SK-N-SH treated with all-trans-retinoic acid at 6 μM for 48 hours (cell line): ENCODE results near the gene ASB10.

Experiments
- ATAC-seq: fragments of 200-7000 bp; cut with Tn5 transposase; 3 replicates; pipeline ENCODE4 v1.9.1; 2020; ENCODE audit warnings: mild to moderate bottlenecking, moderate library complexity
- ARNTL ChIP-seq: fragments of 450-650 bp; formaldehyde crosslinking; IDR thresholded peaks from 2 replicates; pipeline ENCODE4 v1.5.0; 2020; ENCODE audit warnings: low read depth, mild to moderate bottlenecking, moderate library complexity, borderline replicate concordance
- BACH2 ChIP-seq: fragments of 250-450 bp; sonication (Bioruptor Pico); IDR thresholded peaks from 2 replicates; pipeline ENCODE4 v1.9.0; 2021; ENCODE audit warnings: mild to moderate bottlenecking, borderline replicate concordance
- CREB5 ChIP-seq: fragments of 250-450 bp; sonication (Bioruptor Pico); IDR thresholded peaks from 2 replicates; pipeline ENCODE4 v1.5.1; 2020; ENCODE audit warnings: low read depth, mild to moderate bottlenecking, moderate library complexity
- CSDC2 ChIP-seq: fragments of 250-450 bp; sonication (Bioruptor Pico); IDR thresholded peaks from 2 replicates; pipeline ENCODE4 v1.5.0; 2020; ENCODE audit warnings: mild to moderate bottlenecking, moderate library complexity
- CSRNP3 ChIP-seq: fragments of 250-450 bp; sonication (Bioruptor Pico); IDR thresholded peaks from 2 replicates; pipeline ENCODE4 v1.5.1; 2021; ENCODE audit warnings: mild to moderate bottlenecking, moderate library complexity
- ESRRG ChIP-seq: fragments of 250-450 bp; sonication (Bioruptor Pico); IDR thresholded peaks from 2 replicates; pipeline ENCODE4 v1.6.1; 2021; ENCODE audit warnings: mild to moderate bottlenecking
- GLIS3 ChIP-seq: fragments of 250-450 bp; sonication (Bioruptor Pico); IDR thresholded peaks from 2 replicates; pipeline ENCODE4 v1.5.0; 2020; ENCODE audit warnings: mild to moderate bottlenecking, moderate library complexity
- ISL1 ChIP-seq: fragments of 250-450 bp; sonication (Bioruptor Pico); IDR thresholded peaks from 2 replicates; pipeline ENCODE4 v2.1.2; 2022; ENCODE audit warnings: mild to moderate bottlenecking, moderate library complexity
- OSR1 ChIP-seq: fragments of 250-450 bp; sonication (Bioruptor Pico); IDR thresholded peaks from 2 replicates; pipeline ENCODE4 v1.8.0; 2022; ENCODE audit warnings: moderate library complexity, mild to moderate bottlenecking, inconsistent platforms
- PATZ1 ChIP-seq: fragments of 250-450 bp; sonication (Bioruptor Pico); IDR thresholded peaks from 2 replicates; pipeline ENCODE4 v1.8.0; 2020; ENCODE audit warnings: mild to moderate bottlenecking, moderate library complexity, borderline replicate concordance
- POU6F1 ChIP-seq: fragments of 250-450 bp; sonication (Bioruptor Pico); IDR thresholded peaks from 2 replicates; pipeline ENCODE4 v1.8.0; 2021; ENCODE audit warnings: low read depth, mild to moderate bottlenecking, moderate library complexity, borderline replicate concordance
- PPARA ChIP-seq: fragments of 250-450 bp; sonication (Bioruptor Pico); IDR thresholded peaks from 2 replicates; pipeline ENCODE4 v1.5.0; 2020; ENCODE audit warnings: mild to moderate bottlenecking, borderline replicate concordance
- SNAI2 ChIP-seq: fragments of 250-450 bp; sonication (Bioruptor Pico); IDR thresholded peaks from 2 replicates; pipeline ENCODE4 v1.5.0; 2020; ENCODE audit warnings: mild to moderate bottlenecking, moderate library complexity
- TCF4 ChIP-seq: fragments of 250-450 bp; sonication (Bioruptor Pico); IDR thresholded peaks from 2 replicates; pipeline ENCODE4 v1.8.0; 2021; ENCODE audit warnings: mild to moderate bottlenecking, moderate library complexity, borderline replicate concordance
- TOX ChIP-seq: fragments of 250-450 bp; sonication (Bioruptor Pico); IDR thresholded peaks from 2 replicates; pipeline ENCODE4 v1.8.0; 2021; ENCODE audit warnings: mild to moderate bottlenecking, moderate library complexity, borderline replicate concordance
- TSHZ2 ChIP-seq: fragments of 250-450 bp; sonication (Bioruptor Pico); IDR thresholded peaks from 2 replicates; pipeline ENCODE4 v1.5.0; 2020; ENCODE audit warnings: mild to moderate bottlenecking, moderate library complexity
- ZC3H10 ChIP-seq: fragments of 250-450 bp; sonication (Bioruptor Pico); IDR thresholded peaks from 2 replicates; pipeline ENCODE4 v1.5.1; 2021; ENCODE audit warnings: mild to moderate bottlenecking, moderate library complexity
- ZFP3 ChIP-seq: fragments of 250-450 bp; sonication (Bioruptor Pico); IDR thresholded peaks from 2 replicates; pipeline ENCODE4 v1.5.0; 2020; ENCODE audit warnings: mild to moderate bottlenecking, moderate library complexity
- ZNF565 ChIP-seq: fragments of 450-650 bp; formaldehyde crosslinking; conservative IDR thresholded peaks from 2 replicates; pipeline ENCODE4 v1.5.0; 2020; ENCODE audit warnings: low read depth, mild to moderate bottlenecking, moderate library complexity
- ZNF70 ChIP-seq: fragments of 450-650 bp; formaldehyde crosslinking; IDR thresholded peaks from 2 replicates; pipeline ENCODE4 v1.5.0; 2020; ENCODE audit warnings: mild to moderate bottlenecking, moderate library complexity

ASB10 gene

GRCh38 chr7:151195616-151196450, 8.8 kb upstream of the ASB10 start:
- no peak for ATAC-seq
- TF ChIP-seq GLIS3 (CRISPR knock-in tag) (no peak), ZFP3 (CRISPR knock-in tag) (no peak), TCF4 (CRISPR knock-in tag) (no peak), POU6F1 (CRISPR knock-in tag) (no peak), TSHZ2 (CRISPR knock-in tag) (no peak), SNAI2 (CRISPR knock-in tag) (no peak), ZNF70 (no peak), ZC3H10 (CRISPR knock-in tag) (no peak), CSDC2 (CRISPR knock-in tag) (no peak), CREB5 (no peak), TOX (CRISPR knock-in tag) (no peak), OSR1 (no peak), ZNF565 (CRISPR knock-in tag) (no peak), CSRNP3 (CRISPR knock-in tag) (no peak), PPARA (CRISPR knock-in tag) (no peak), BACH2 (CRISPR knock-in tag) (no peak), ESRRG (CRISPR knock-in tag) (no peak), PATZ1 (CRISPR knock-in tag) (no peak), ARNTL (CRISPR knock-in tag) (no peak)

GRCh38 chr7:151194188-151194587, 7.1 kb upstream of the ASB10 start:
- TF ChIP-seq PPARA (CRISPR knock-in tag) = no peak
- TF ChIP-seq GLIS3 (CRISPR knock-in tag) = no peak
- TF ChIP-seq ZNF565 (CRISPR knock-in tag) = no peak
- no peak for TF ChIP-seq TCF4 (CRISPR knock-in tag)
- TF ChIP-seq PATZ1 (CRISPR knock-in tag) = no peak
- TF ChIP-seq ISL1 (CRISPR knock-in tag) = no peak
- no peak for TF ChIP-seq CSRNP3 (CRISPR knock-in tag)
- TF ChIP-seq CREB5 = no peak
- TF ChIP-seq BACH2 (CRISPR knock-in tag) = no peak
- TF ChIP-seq OSR1 = no peak
- TF ChIP-seq TOX (CRISPR knock-in tag) = no peak
- no peak for TF ChIP-seq ZFP3 (CRISPR knock-in tag)
- no peak for ATAC-seq
